ENCODE data around the gene DNAJC5. TPM values are rescaled to one million over a fixed set of nuclear protein-coding genes. Genes with fewer than 3 reads are reported as not detected.

The DNAJC5 gene
- total and polyA plus RNA-seq, 2 donors (not counting 1 experiment from before 2014, with no cell fraction given): 12.2 to 33.3 TPM

GRCh38 chr20:63946986-63947637 is 52.2 kb downstream of the DNAJC5 start:
- Mint-ChIP-seq H3K27me3 (no peaks in the 10 kb centered on the region), H3K4me1 (peaks cover 52% of the 10 kb centered on the region), H3K9me3 (ENCODE audit: insufficient read depth) (no peaks in the 10 kb centered on the region), H3K4me3 (peak overlapping the region; percentile 90), H3K27ac (peak overlapping the region; percentile 80)
- H3K4me1 ChIP-seq (ENCODE audit: control insufficient read depth in 2 of 2, insufficient read depth in 2 of 2, low read length in 2 of 2): peaks cover 54 to 58% of the 10 kb centered on the region in 2 donors
- H3K27ac ChIP-seq (ENCODE audit: low read length in 2 of 2): no peak overlapping the region
- H3K36me3 ChIP-seq (replicated peaks in 1 of 2; ENCODE audit: control extremely low read depth in 1 of 2, control insufficient read depth in 1 of 2, extremely low read depth in 1 of 2, insufficient read depth in 2 of 2, low read length in 1 of 2): peaks cover 0 to 37% of the 10 kb centered on the region in 2 experiments
- H3K4me2 ChIP-seq (replicated peaks; ENCODE audit: low read depth, low read length, poor library complexity, severe bottlenecking): peak overlapping the region; percentile 95
- intact Hi-C loops (cut with micrococcal nuclease): no loop called here
- no peak overlapping the region for H3K9ac ChIP-seq (ENCODE audit: low read length)
- no peak for TF ChIP-seq EZH2 (IDR thresholded peaks at IDR 0.05; ENCODE audit: borderline replicate concordance, insufficient read depth, low read depth, low read length, poor library complexity, severe bottlenecking)
- TF ChIP-seq, protein P1, sequence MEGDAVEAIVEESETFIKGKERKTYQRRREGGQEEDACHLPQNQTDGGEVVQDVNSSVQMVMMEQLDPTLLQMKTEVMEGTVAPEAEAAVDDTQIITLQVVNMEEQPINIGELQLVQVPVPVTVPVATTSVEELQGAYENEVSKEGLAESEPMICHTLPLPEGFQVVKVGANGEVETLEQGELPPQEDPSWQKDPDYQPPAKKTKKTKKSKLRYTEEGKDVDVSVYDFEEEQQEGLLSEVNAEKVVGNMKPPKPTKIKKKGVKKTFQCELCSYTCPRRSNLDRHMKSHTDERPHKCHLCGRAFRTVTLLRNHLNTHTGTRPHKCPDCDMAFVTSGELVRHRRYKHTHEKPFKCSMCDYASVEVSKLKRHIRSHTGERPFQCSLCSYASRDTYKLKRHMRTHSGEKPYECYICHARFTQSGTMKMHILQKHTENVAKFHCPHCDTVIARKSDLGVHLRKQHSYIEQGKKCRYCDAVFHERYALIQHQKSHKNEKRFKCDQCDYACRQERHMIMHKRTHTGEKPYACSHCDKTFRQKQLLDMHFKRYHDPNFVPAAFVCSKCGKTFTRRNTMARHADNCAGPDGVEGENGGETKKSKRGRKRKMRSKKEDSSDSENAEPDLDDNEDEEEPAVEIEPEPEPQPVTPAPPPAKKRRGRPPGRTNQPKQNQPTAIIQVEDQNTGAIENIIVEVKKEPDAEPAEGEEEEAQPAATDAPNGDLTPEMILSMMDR (IDR thresholded peaks at IDR 0.05): no peak
- WGBS (ENCODE audit: insufficient coverage): 91% methylated on average over 15 of the region's 15 CpGs
- peaks cover 0 to 5% (median 0%) of the 10 kb centered on the region in 3 donors for H3K9me3 ChIP-seq (ENCODE audit: control extremely low read depth in 1 of 3, control insufficient read depth in 2 of 3, insufficient read depth in 1 of 3, low read length in 2 of 3)
- ATAC-seq (ENCODE audit: low read depth) (no peak), DNase-seq (no peak)
- no peaks in the 10 kb centered on the region for H3K27me3 ChIP-seq (replicated peaks in 1 of 4; ENCODE audit: control extremely low read depth in 1 of 4, control insufficient read depth in 3 of 4, insufficient read depth in 4 of 4, low read length in 3 of 4)
- no peak overlapping the region for H3K4me3 ChIP-seq (ENCODE audit: control extremely low read depth in 1 of 5, extremely low read depth in 1 of 5, insufficient read depth in 1 of 5, low read depth in 2 of 5, low read length in 4 of 5)
- no peak overlapping the region for H2AFZ ChIP-seq (ENCODE audit: insufficient read depth, low read depth, low read length, poor library complexity, severe bottlenecking)
- CTCF ChIA-PET: interaction anchor here (0.6 kb wide), 1 partner anchor 10 kb away, joined by 3 read pairs; no protein-coding TSS in a partner anchor
- POLR2A ChIA-PET: interaction anchor here (0.7 kb wide), 1 partner anchor 9 kb away, joined by 3 read pairs; no protein-coding TSS in a partner anchor
- H4K20me1 ChIP-seq (ENCODE audit: control insufficient read depth, insufficient read depth, low read length, poor library complexity, severe bottlenecking): peaks cover 99% of the 10 kb centered on the region
- peaks cover 97% of the 10 kb centered on the region for H3K79me2 ChIP-seq (ENCODE audit: control insufficient read depth, insufficient read depth, low read length)

Measured in B cell (primary cell).